Osteoblast (primary cell): ENCODE results near the gene GPR89A. TPM values are rescaled to one million over a fixed set of nuclear protein-coding genes. Genes with fewer than 3 reads are reported as not detected.
"Not testable (repeated sequence)": the region's sequence is repeated elsewhere in the genome, so short reads cannot be mapped to it uniquely, and the experiment has no call there.

ENCODE experiments used
- DNase-seq: peaks from one replicate; pipeline ENCODE4 v3.0.0; 2011; ENCODE audit warnings: low spot score, mixed read lengths; ENCODE audit not compliant: insufficient read length; ENCODE audit errors: missing footprints
- H2AFZ ChIP-seq: 2 replicates; pipeline ENCODE4 v1.6.0; 2011; ENCODE audit warnings: mild to moderate bottlenecking, low read length
- H3K27ac ChIP-seq: 2 replicates; pipeline ENCODE4 v1.5.1; 2011; ENCODE audit warnings: mild to moderate bottlenecking, low read depth, low read length, moderate library complexity
- H3K27me3 ChIP-seq: 2 replicates; pipeline ENCODE4 v1.6.0; 2012; ENCODE audit warnings: mild to moderate bottlenecking, control low read depth, inconsistent platforms, low read length, moderate library complexity; ENCODE audit not compliant: insufficient read depth
- H3K36me3 ChIP-seq: 2 replicates; pipeline ENCODE4 v1.5.1; 2011; ENCODE audit warnings: mild to moderate bottlenecking, low read length, control low read depth, moderate library complexity; ENCODE audit not compliant: insufficient read depth
- H3K4me1 ChIP-seq: 2 replicates; pipeline ENCODE4 v1.5.1; 2011; ENCODE audit warnings: mild to moderate bottlenecking, low read length, control low read depth, moderate library complexity; ENCODE audit not compliant: insufficient read depth
- H3K4me2 ChIP-seq: 2 replicates; pipeline ENCODE4 v1.6.0; 2011; ENCODE audit warnings: mild to moderate bottlenecking, low read length; ENCODE audit not compliant: insufficient read depth
- H3K4me3 ChIP-seq: fragments of 200-600 bp; sonication (generic); 3 replicates; pipeline ENCODE4 v1.5.1; 2012; ENCODE audit warnings: mild to moderate bottlenecking, low read length, inconsistent platforms; ENCODE audit not compliant: insufficient read depth
- H3K79me2 ChIP-seq: 2 replicates; pipeline ENCODE4 v1.6.0; 2012; ENCODE audit warnings: mild to moderate bottlenecking, low read length, control low read depth, inconsistent platforms; ENCODE audit not compliant: insufficient read depth
- H3K9me3 ChIP-seq: 2 replicates; pipeline ENCODE4 v1.5.1; 2011; ENCODE audit warnings: low read depth, low read length, control low read depth
- H4K20me1 ChIP-seq: 2 replicates; pipeline ENCODE4 v1.6.0; 2012; ENCODE audit warnings: mild to moderate bottlenecking, low read length, control low read depth; ENCODE audit not compliant: insufficient read depth
- CTCF ChIP-seq: IDR thresholded peaks from 2 replicates; pipeline ENCODE4 v1.5.1; 2011; ENCODE audit warnings: mild to moderate bottlenecking, low read depth, low read length, moderate library complexity; ENCODE audit errors: extremely low read depth
- total RNA-seq: library from RNA; depleted of rRNA; stranded (reverse); fragments of >200 nt; gene quantifications from 2 replicates; pipeline ENCODE4 v1.2.3, GENCODE V29; 2012

Gene GPR89A
- total RNA-seq, 1 donor: 33.7 TPM

DNA sequence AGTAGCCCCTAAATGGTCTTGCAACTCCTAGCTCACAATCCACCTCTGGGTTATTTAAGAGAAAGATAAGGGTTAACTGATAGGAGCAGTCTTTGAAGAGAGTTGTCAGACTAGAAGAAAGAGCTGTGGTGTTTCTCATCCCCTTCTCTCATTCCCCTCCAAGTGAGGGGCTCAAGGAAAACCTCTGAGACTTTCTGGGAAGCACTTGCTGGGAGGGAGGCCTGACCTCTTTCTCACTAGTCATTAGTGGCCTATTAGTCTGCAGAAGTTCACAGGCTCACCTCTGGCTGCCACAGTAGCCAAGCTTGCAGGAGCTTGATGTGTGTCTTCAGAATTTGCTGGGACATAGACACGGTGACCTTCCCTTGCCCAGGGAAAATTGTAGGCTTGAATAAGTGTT, 6.2 kb upstream of the GPR89A start:
- no peaks in the 10 kb centered on the region for H3K27me3 ChIP-seq
- H3K4me2 ChIP-seq: no peak overlapping the region
- no peak for DNase-seq
- no peak overlapping the region for H3K27ac ChIP-seq
- H3K9me3 ChIP-seq: no peaks in the 10 kb centered on the region
- H3K79me2 ChIP-seq: no peaks in the 10 kb centered on the region
- TF ChIP-seq CTCF: no peak
- H3K36me3 ChIP-seq: no peaks in the 10 kb centered on the region
- no peaks in the 10 kb centered on the region for H4K20me1 ChIP-seq
- no peak overlapping the region for H3K4me3 ChIP-seq
- H2AFZ ChIP-seq: no peak overlapping the region
- H3K4me1 ChIP-seq: no peaks in the 10 kb centered on the region

GRCh38 chr1:145606840-145607239, 948 bp upstream of the GPR89A start:
- not testable (repeated sequence) for H3K27me3 ChIP-seq, H3K36me3 ChIP-seq, DNase-seq, H3K27ac ChIP-seq, H3K9me3 ChIP-seq, H3K4me1 ChIP-seq, H3K4me3 ChIP-seq, H3K4me2 ChIP-seq, H4K20me1 ChIP-seq, H2AFZ ChIP-seq
- H3K79me2 ChIP-seq: peaks cover 14% of the 10 kb centered on the region

DNA sequence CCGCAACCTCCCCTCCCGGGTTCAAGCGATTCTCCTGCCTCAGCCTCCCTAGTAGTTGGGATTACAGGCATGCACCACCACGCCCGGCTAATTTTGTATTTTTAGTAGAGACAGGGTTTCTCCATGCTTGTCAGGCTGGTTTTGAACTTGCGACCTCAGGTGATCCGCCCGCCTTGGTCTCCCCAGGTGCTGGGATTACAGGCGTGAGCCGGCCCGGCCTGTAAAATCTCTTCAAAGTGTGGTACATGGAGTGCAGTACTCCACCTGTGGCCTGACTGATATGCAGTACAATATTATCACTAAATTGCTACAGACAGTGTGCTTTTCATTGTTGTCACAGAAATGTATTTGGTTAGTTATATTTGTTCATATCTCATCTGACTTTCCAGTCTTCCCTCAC, 499 bp upstream of the GPR89A start:
- not testable (repeated sequence) for H3K27ac ChIP-seq, H3K4me1 ChIP-seq, H3K27me3 ChIP-seq, H3K4me3 ChIP-seq, DNase-seq, H3K4me2 ChIP-seq, H3K36me3 ChIP-seq, H4K20me1 ChIP-seq, H3K9me3 ChIP-seq, H2AFZ ChIP-seq
- peaks cover 17% of the 10 kb centered on the region for H3K79me2 ChIP-seq

GRCh38 chr1:145610744-145611143, 3.0 kb downstream of the GPR89A start:
- not testable (repeated sequence) for H3K27ac ChIP-seq, H3K9me3 ChIP-seq, H3K36me3 ChIP-seq, H2AFZ ChIP-seq, H4K20me1 ChIP-seq, H3K4me1 ChIP-seq, DNase-seq, H3K4me2 ChIP-seq, H3K4me3 ChIP-seq, H3K27me3 ChIP-seq
- H3K79me2 ChIP-seq: peaks cover 17% of the 10 kb centered on the region

DNA sequence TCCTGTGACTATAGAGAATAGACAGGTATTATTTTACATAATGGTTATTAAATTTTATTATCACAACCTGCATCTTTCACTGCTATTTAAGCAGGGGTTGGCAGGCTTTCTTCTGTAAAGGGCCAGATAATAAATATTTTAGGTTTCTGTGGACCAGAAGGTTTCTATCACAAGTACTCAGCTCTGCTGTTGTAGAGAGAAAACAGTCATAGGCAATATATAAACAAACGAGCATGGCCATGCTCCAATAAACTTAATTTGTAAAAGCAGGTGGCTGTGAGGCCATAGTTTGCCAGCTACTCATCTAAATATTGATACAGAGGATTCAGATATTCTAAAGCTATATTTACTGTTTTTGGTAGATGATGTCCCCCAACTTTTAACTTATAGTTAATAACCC, 12.3 kb downstream of the GPR89A start:
- not testable (repeated sequence) for H4K20me1 ChIP-seq, H3K27me3 ChIP-seq, H3K4me1 ChIP-seq, H3K9me3 ChIP-seq, H2AFZ ChIP-seq, DNase-seq, H3K79me2 ChIP-seq, H3K4me2 ChIP-seq, H3K4me3 ChIP-seq, H3K36me3 ChIP-seq, H3K27ac ChIP-seq

GRCh38 chr1:145622177-145622576, 14.4 kb downstream of the GPR89A start:
- not testable (repeated sequence) for H3K9me3 ChIP-seq, H3K4me2 ChIP-seq, H3K27me3 ChIP-seq, H3K36me3 ChIP-seq, H3K79me2 ChIP-seq, DNase-seq, H2AFZ ChIP-seq, H3K4me3 ChIP-seq, H3K4me1 ChIP-seq, H3K27ac ChIP-seq, H4K20me1 ChIP-seq

DNA sequence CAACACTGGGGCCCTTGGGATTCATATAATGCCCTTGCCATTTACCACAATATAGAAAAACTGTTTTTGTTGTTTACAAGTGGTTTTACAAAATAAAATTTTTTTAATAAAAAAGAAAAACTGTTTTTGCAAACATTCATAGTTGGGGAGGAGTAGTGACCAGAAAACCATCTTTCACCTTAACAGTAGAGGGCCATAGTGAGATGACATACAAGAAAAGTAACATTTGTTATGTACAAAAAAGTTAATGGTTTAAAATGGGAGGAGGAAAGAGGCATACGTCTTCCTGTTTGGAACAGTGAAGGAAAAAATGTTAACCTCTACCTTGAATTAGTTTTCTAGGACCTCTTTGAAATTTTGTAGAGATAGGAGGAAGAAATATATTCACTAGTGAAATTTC, 28.4 kb downstream of the GPR89A start:
- not testable (repeated sequence) for DNase-seq, H3K79me2 ChIP-seq, H4K20me1 ChIP-seq, H3K4me3 ChIP-seq, H3K4me2 ChIP-seq, H3K27ac ChIP-seq, H3K36me3 ChIP-seq, H2AFZ ChIP-seq, H3K4me1 ChIP-seq, H3K9me3 ChIP-seq, H3K27me3 ChIP-seq

GRCh38 chr1:145641886-145642285, 34.1 kb downstream of the GPR89A start:
- H3K36me3 ChIP-seq, H4K20me1 ChIP-seq, H3K27me3 ChIP-seq, H3K27ac ChIP-seq, H3K4me3 ChIP-seq, H3K4me1 ChIP-seq, H3K9me3 ChIP-seq, H3K79me2 ChIP-seq, DNase-seq, H2AFZ ChIP-seq, H3K4me2 ChIP-seq: not testable (repeated sequence)

DNA sequence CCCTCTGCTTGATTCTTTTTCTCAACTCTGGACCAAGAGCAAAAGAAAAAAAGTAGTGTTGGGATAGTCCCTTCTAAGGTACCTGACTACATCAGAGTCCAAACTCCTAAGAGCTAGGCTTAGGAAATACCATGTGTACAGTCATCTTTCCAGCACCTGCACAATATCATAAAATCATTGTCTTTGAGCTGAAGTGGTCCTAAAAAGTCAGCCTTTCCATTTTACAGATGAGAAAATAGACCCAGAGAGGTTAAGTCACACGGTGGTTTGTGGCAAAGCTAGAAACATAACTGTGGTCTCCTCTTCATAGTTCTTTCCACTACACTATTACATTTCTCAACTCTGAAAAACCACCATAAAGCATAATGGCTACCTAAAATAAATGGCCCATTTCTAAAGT, 36.2 kb downstream of the GPR89A start:
- not testable (repeated sequence) for H3K9me3 ChIP-seq, H2AFZ ChIP-seq, H3K79me2 ChIP-seq, H3K27ac ChIP-seq, H3K4me1 ChIP-seq, H3K27me3 ChIP-seq, H3K36me3 ChIP-seq, DNase-seq, H3K4me2 ChIP-seq, H4K20me1 ChIP-seq, H3K4me3 ChIP-seq
